WI38 (cell line): Measurements from ENCODE around the gene COX6B1.
A peak's percentile ranks its signal among the peaks of the same experiment; 100 is the strongest.
"Not testable (repeated sequence)": the region's sequence is repeated elsewhere in the genome, so short reads cannot be mapped to it uniquely, and the experiment has no call there.

Source experiments
- H3K4me3 ChIP-seq: 2 replicates; pipeline ENCODE4 v1.5.1; 2011; ENCODE audit warnings: low read depth, mild to moderate bottlenecking, control low read depth, low read length
- TF ChIP-seq, protein P1 (sequence below): IDR thresholded peaks from 2 replicates; pipeline ENCODE4 v1.5.1; 2012; ENCODE audit warnings: low read depth, mild to moderate bottlenecking, control low read depth, low read length

The COX6B1 gene

DNA sequence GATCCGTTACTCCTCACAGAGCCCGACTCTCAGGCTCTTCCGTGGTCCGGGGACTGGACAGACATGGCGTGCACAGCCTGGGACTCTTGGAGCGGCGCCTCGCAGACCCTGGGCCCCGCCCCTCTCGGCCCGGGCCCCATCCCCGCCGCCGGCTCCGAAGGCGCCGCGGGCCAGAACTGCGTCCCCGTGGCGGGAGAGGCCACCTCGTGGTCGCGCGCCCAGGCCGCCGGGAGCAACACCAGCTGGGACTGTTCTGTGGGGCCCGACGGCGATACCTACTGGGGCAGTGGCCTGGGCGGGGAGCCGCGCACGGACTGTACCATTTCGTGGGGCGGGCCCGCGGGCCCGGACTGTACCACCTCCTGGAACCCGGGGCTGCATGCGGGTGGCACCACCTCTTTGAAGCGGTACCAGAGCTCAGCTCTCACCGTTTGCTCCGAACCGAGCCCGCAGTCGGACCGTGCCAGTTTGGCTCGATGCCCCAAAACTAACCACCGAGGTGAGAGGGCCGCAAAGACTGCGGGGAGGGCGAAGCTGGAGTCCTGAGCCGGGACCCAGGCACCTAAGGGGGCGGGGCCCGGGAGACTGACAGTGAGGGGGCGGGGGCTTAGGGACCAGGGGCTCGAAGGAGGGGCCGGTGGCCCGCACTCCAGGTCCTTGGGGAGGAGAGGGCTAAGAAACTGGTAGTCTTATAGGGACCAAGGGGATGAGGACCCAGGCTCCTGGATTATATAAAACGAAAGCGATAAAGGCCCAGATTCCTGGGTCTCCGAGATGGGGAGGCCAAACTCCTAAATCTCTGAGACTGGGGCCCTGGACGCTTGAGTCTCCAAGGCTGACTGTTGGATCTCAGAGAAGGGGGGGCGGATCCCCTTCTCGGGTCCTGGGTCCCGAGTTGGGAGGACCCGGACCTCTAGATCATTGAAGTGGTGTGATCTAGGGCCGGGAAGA is 4.6 kb upstream of the COX6B1 start:
- TF ChIP-seq, protein P1, sequence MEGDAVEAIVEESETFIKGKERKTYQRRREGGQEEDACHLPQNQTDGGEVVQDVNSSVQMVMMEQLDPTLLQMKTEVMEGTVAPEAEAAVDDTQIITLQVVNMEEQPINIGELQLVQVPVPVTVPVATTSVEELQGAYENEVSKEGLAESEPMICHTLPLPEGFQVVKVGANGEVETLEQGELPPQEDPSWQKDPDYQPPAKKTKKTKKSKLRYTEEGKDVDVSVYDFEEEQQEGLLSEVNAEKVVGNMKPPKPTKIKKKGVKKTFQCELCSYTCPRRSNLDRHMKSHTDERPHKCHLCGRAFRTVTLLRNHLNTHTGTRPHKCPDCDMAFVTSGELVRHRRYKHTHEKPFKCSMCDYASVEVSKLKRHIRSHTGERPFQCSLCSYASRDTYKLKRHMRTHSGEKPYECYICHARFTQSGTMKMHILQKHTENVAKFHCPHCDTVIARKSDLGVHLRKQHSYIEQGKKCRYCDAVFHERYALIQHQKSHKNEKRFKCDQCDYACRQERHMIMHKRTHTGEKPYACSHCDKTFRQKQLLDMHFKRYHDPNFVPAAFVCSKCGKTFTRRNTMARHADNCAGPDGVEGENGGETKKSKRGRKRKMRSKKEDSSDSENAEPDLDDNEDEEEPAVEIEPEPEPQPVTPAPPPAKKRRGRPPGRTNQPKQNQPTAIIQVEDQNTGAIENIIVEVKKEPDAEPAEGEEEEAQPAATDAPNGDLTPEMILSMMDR, result no peak
- H3K4me3 ChIP-seq, result peak overlapping the region; percentile 59

DNA sequence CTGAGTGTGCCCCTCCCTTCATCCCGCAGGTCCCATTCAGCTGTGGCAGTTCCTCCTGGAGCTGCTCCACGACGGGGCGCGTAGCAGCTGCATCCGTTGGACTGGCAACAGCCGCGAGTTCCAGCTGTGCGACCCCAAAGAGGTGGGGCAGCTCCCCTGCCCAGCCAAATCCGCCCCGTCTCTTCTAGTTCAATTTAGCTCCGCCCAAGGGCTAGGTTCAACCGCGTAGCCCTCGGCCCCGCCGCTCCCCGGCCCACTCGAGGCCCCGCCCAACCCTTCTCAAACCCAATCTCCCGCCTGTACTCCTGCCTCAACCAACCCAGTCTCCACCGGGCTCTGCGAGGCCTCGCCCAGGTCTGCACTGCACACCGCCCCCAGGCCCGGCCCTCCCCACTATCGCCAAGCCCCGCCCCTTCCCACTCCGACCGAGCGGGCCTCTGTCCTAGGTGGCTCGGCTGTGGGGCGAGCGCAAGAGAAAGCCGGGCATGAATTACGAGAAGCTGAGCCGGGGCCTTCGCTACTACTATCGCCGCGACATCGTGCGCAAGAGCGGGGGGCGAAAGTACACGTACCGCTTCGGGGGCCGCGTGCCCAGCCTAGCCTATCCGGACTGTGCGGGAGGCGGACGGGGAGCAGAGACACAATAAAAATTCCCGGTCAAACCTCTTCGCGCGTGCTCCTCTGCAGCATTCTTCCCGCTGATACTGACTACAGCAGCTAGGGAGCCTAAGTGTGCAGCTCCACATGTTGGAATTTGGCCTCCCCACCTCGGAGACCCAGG is 3.7 kb upstream of the COX6B1 start:
- TF ChIP-seq, protein P1, result no peak
- H3K4me3 ChIP-seq, result peak overlapping the region; percentile 59

DNA sequence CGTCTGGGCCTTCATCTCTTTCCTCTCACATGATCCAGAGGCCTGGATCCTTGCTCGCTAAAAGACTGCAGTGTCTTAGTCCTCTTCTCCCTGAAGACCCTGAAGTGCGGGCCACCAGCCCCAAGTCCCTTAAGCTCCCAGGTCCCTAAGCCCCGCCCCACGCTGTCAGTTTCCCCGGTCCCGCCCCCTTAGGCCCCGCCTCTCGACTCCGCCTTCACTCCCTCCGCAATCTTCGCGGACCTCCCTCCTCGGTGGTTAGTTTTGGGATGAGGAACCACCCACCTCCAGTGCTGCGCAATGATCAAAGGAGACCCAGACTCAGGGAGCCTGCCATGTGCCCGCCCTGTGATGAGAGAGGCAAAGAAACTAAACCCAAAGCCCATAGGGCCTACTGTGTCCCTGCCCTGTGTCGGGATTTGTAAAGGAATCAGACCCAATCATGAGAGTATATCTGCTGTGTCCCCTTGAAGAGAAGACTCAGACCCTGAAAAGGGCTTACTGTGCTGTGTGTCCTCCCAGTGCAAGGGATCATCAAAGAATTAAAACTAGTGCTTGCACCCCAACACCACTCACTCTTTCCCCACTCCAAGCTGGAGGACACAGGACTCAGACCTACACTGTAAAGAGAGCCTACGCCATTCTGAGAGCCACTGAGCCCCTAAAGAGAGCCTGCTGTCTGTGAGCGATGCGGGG is 3.0 kb upstream of the COX6B1 start:
- TF ChIP-seq, protein P1, result no peak
- peak overlapping the region; percentile 59 for H3K4me3 ChIP-seq

DNA sequence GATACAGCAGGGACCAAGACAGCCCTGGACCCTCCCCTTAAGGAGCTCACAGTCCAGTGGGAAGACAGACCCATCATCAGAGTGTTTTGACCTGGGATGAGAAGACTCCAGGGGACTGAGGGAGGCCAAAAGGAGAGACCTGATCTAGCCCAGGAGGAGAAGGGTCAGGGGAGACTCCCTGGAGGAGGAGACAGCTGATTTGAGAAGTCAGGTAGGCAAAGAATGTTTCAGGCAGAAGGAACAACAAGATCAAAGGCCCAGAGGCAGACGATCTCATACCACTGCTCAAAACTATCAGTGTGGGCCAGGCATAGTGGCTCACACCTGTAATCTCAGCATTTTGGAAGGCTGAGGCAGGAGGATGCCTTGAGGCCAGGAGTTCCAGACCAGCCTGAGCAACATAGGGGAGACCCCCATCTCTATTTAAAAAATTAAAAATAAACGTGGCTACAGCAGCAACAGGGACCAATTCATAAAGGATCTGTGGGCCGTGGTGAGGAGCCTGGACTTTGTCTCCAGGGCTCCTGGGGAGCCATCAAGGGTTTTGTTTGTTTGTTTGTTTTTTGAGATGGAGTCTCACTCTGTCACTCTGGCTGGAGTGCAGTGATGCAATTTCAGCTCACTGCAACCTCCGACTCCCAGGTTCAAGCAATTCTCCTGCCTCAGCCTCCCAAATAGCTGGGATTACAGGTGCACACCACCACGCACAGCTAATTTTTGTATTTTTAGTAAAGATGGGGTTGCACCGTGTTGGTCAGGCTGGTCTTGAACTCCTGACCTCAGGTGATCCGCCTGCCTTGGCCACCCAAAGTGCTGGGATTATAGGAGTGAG is 2.2 kb upstream of the COX6B1 start:
- TF ChIP-seq, protein P1, result no peak
- H3K4me3 ChIP-seq, result no peak overlapping the region

DNA sequence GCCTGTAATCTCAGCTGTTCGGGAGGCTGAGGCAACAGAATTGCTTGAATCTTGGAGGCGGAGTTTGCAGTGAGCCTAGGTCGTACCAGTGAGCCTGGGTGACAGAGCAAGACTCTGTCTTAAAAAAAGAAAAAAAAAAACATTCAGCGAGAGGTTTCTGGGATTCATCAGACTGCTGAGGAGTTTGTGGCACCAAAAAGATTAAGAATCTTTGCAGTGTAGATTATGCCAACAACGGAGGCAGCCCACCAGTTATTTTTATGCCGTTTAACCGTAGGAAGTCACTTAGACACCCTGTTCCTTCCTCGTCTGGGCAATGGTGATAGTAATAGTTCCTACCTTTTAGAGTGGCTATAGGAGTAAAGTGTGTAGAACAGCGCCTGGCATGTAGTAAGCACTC is 2.5 kb downstream of the COX6B1 start:
- TF ChIP-seq, protein P1, result no peak
- H3K4me3 ChIP-seq, result no peak overlapping the region

DNA sequence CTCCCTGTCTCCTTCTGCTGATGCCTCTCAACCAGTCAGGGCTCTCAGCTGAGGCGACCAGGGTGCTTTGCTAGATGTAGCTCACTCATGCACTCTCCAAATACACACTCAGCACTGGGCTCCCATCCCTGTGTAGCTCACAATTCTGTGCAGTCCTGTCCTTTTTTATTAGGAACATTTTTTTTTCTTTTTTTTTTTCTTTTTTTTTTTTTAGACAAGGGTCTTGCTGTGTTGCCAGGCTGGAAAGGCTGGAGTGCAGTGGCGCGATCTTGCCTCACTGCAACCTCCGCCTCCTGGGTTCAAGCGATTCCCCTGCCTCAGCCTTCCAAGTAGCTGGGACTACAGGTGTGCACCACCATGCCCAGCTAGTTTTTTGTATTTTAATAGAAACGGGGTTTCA is 6.7 kb downstream of the COX6B1 start:
- not testable (repeated sequence) for H3K4me3 ChIP-seq

DNA sequence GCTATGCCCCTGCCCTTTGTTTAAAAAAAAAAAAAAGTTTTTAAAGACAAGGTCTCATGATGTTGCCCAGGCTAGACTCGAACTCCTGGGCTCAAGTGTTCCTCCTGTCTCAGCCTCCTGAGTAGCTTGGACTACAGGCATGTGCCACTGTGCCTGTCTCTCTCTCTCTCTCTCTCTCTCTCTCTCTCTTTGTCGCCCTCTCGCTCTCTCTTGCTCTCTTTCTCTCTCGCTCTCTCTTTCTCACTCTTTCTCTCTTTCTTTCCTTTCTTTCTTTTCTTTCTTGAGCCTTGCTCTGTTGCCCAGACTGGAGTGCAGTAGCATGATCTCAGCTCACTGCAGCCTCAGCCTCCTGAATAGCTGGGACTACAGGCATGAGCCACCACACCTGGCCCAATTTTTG is 7.5 kb downstream of the COX6B1 start:
- no peak overlapping the region for H3K4me3 ChIP-seq
- TF ChIP-seq, protein P1, result no peak
